NCI-H2029 (cell line): Measurements from ENCODE around the gene SCUBE1.

ENCODE experiments used
- DNase-seq: peaks from one replicate; lab custom pipeline; 2025; lab: John Stamatoyannopoulos, UW

The SCUBE1 gene

GRCh38 chr22:43257549-43257948 is 85.6 kb downstream of the SCUBE1 start:
- no peak for DNase-seq

GRCh38 chr22:43256976-43257545 is 86.1 kb downstream of the SCUBE1 start:
- DNase-seq, result no peak

- DNase-seq, result no peak
Measured at GRCh38 chr22:43256569-43256968, 86.6 kb downstream of the SCUBE1 start.

GRCh38 chr22:43255299-43255698 is 87.9 kb downstream of the SCUBE1 start:
- no peak for DNase-seq

- no peak for DNase-seq
Measured at GRCh38 chr22:43253839-43254238, 89.3 kb downstream of the SCUBE1 start.

GRCh38 chr22:43252319-43252718 is 90.9 kb downstream of the SCUBE1 start:
- no peak for DNase-seq

GRCh38 chr22:43249789-43250471 is 93.2 kb downstream of the SCUBE1 start:
- DNase-seq, result no peak

- no peak for DNase-seq
Measured at GRCh38 chr22:43247546-43248260, 95.5 kb downstream of the SCUBE1 start.

GRCh38 chr22:43246188-43246587 is 97.0 kb downstream of the SCUBE1 start:
- no peak for DNase-seq

GRCh38 chr22:43245717-43246116 is 97.5 kb downstream of the SCUBE1 start:
- no peak for DNase-seq

GRCh38 chr22:43244803-43245527 is 98.2 kb downstream of the SCUBE1 start:
- no peak for DNase-seq

- no peak for DNase-seq
Measured at GRCh38 chr22:43244402-43244801, 98.8 kb downstream of the SCUBE1 start.

GRCh38 chr22:43243324-43243723 is 99.8 kb downstream of the SCUBE1 start:
- DNase-seq, result no peak

GRCh38 chr22:43242627-43243026 is 100.5 kb downstream of the SCUBE1 start:
- DNase-seq, result no peak

GRCh38 chr22:43241699-43242386 is 101.3 kb downstream of the SCUBE1 start:
- no peak for DNase-seq

- no peak for DNase-seq
Measured at GRCh38 chr22:43241138-43241597, 102.0 kb downstream of the SCUBE1 start.

GRCh38 chr22:43240614-43241013 is 102.6 kb downstream of the SCUBE1 start:
- DNase-seq, result no peak

- DNase-seq, result no peak
Measured at GRCh38 chr22:43239956-43240355, 103.2 kb downstream of the SCUBE1 start.

GRCh38 chr22:43239193-43239780 is 103.9 kb downstream of the SCUBE1 start:
- no peak for DNase-seq

GRCh38 chr22:43238526-43239006 is 104.6 kb downstream of the SCUBE1 start:
- DNase-seq, result no peak

GRCh38 chr22:43237280-43237679 is 105.9 kb downstream of the SCUBE1 start:
- DNase-seq, result peak; percentile 37
